Neural cell (in vitro differentiated cells): ENCODE results near the gene LMO2. TPM values are rescaled to one million over a fixed set of nuclear protein-coding genes. Genes with fewer than 3 reads are reported as not detected.

Experiments
- H2AFZ ChIP-seq: fragments of 200-600, 300-800 bp; sonication (generic), shearing (Covaris generic); 2 replicates; pipeline ENCODE4 v1.6.0; 2014; ENCODE audit warnings: low read depth, mild to moderate bottlenecking, antibody characterized with exemption, low read length, moderate library complexity
- H3F3A ChIP-seq: fragments of 200-600 bp; shearing (Covaris generic); 2 replicates; pipeline ENCODE4 v1.6.1; 2016; ENCODE audit warnings: mild to moderate bottlenecking, moderate library complexity, mixed read lengths, antibody characterized with exemption, low read length; ENCODE audit not compliant: insufficient read depth, poor library complexity, severe bottlenecking
- H3K27ac ChIP-seq: fragments of 200-600, 300-800 bp; sonication (generic), shearing (Covaris generic); 2 replicates; pipeline ENCODE4 v1.5.1; 2014; ENCODE audit warnings: mild to moderate bottlenecking, low read length, moderate library complexity
- H3K27me3 ChIP-seq: fragments of 300-800, 200-600 bp; sonication (generic), shearing (Covaris generic); 2 replicates; pipeline ENCODE4 v1.6.0; 2014; ENCODE audit warnings: mild to moderate bottlenecking, low read depth, low read length, moderate library complexity; ENCODE audit not compliant: insufficient read depth
- H3K36me3 ChIP-seq: fragments of 300-800, 200-600 bp; sonication (generic), shearing (Covaris generic); 2 replicates; pipeline ENCODE4 v1.5.1; 2014; ENCODE audit warnings: mild to moderate bottlenecking, antibody characterized with exemption, low read length, moderate library complexity; ENCODE audit not compliant: insufficient read depth
- H3K4me2 ChIP-seq: fragments of 300-800, 200-600 bp; sonication (generic), shearing (Covaris generic); 2 replicates; pipeline ENCODE4 v1.6.0; 2014; ENCODE audit warnings: mild to moderate bottlenecking, low read length
- H3K4me3 ChIP-seq: fragments of 300-800, 200-600 bp; sonication (generic), shearing (Covaris generic); 2 replicates; pipeline ENCODE4 v1.5.1; 2014; ENCODE audit warnings: mild to moderate bottlenecking, low read length, moderate library complexity
- H3K79me2 ChIP-seq: fragments of 200-600 bp; shearing (Covaris generic); replicated peaks from 2 replicates; pipeline ENCODE4 v1.6.0; 2014; ENCODE audit warnings: mild to moderate bottlenecking, low read length, moderate library complexity; ENCODE audit not compliant: insufficient read depth
- H3K9ac ChIP-seq: fragments of 300-800, 200-600 bp; sonication (generic), shearing (Covaris generic); 2 replicates; pipeline ENCODE4 v1.6.1; 2016; ENCODE audit warnings: mild to moderate bottlenecking, low read length, mixed read lengths
- H3K9me2 ChIP-seq: fragments of 200-600 bp; shearing (Covaris generic); 2 replicates; pipeline ENCODE4 v1.6.1; 2016; ENCODE audit warnings: mild to moderate bottlenecking, low read length, mixed read lengths; ENCODE audit not compliant: insufficient read depth
- H3K9me3 ChIP-seq: fragments of 200-600, 300-800 bp; sonication (generic), shearing (Covaris generic); 2 replicates; pipeline ENCODE4 v1.6.1; 2016; ENCODE audit warnings: mild to moderate bottlenecking, mixed run types, low read length, moderate library complexity, mixed read lengths
- H4K20me1 ChIP-seq: fragments of 200-600 bp; shearing (Covaris generic); 2 replicates; pipeline ENCODE4 v1.6.1; 2016; ENCODE audit warnings: mild to moderate bottlenecking, mixed run types; ENCODE audit not compliant: insufficient read depth
- EP300 ChIP-seq: fragments of 450-650 bp; conservative IDR thresholded peaks from 2 replicates; pipeline ENCODE4 v1.6.1; 2014; ENCODE audit warnings: antibody characterized with exemption, mild to moderate bottlenecking, moderate library complexity; ENCODE audit not compliant: poor library complexity, severe bottlenecking
- EZH2 ChIP-seq: fragments of 200-600, 300-800 bp; shearing (Covaris generic), sonication (generic); IDR thresholded peaks from 2 replicates; pipeline ENCODE4 v1.6.1; 2014; ENCODE audit warnings: antibody characterized with exemption, low read length, borderline replicate concordance, mild to moderate bottlenecking; ENCODE audit not compliant: insufficient read depth, poor library complexity, severe bottlenecking
- MXI1 ChIP-seq: fragments of 450-650 bp; conservative IDR thresholded peaks from 2 replicates; pipeline ENCODE4 v1.6.1; 2014; ENCODE audit warnings: antibody characterized with exemption, mild to moderate bottlenecking; ENCODE audit not compliant: poor library complexity, severe bottlenecking
- POLR2AphosphoS5 ChIP-seq: IDR thresholded peaks from 2 replicates; pipeline ENCODE4 v1.6.1; 2012
- RAD21 ChIP-seq: fragments of 450-650 bp; conservative IDR thresholded peaks from 2 replicates; pipeline ENCODE4 v1.6.1; 2014; ENCODE audit warnings: antibody characterized with exemption, mild to moderate bottlenecking, moderate library complexity
- SMC3 ChIP-seq: fragments of 450-650 bp; conservative IDR thresholded peaks from 2 replicates; pipeline ENCODE4 v1.6.1; 2014; ENCODE audit warnings: antibody characterized with exemption, mild to moderate bottlenecking, moderate library complexity; ENCODE audit not compliant: poor library complexity
- TAF1 ChIP-seq: IDR thresholded peaks from 2 replicates; pipeline ENCODE4 v1.6.1; 2012; ENCODE audit warnings: low read depth
- polyA minus RNA-seq: library from RNA; depleted of rRNA, polyadenylated mRNA; stranded (reverse); fragments of >200 nt; gene quantifications from 2 replicates; pipeline ENCODE4 v1.2.3, GENCODE V29; 2014
- polyA plus RNA-seq: library from polyadenylated mRNA; depleted of rRNA; stranded (reverse); fragments of >200 nt; gene quantifications from 2 replicates; pipeline ENCODE4 v1.2.3, GENCODE V29; 2014
- TF ChIP-seq, protein P1 (sequence below): fragments of 450-650 bp; IDR thresholded peaks from 2 replicates; pipeline ENCODE4 v1.5.1; 2014; ENCODE audit warnings: antibody characterized with exemption, mild to moderate bottlenecking, moderate library complexity; ENCODE audit not compliant: poor library complexity, severe bottlenecking
- TF ChIP-seq, protein P2 (sequence below): IDR thresholded peaks from 2 replicates; pipeline ENCODE4 v1.6.1; 2012; ENCODE audit warnings: borderline replicate concordance

The LMO2 gene
- 33.2 and 34.5 TPM in 2 replicates for polyA plus RNA-seq
- 16.8 and 22.3 TPM in 2 replicates for polyA minus RNA-seq

DNA sequence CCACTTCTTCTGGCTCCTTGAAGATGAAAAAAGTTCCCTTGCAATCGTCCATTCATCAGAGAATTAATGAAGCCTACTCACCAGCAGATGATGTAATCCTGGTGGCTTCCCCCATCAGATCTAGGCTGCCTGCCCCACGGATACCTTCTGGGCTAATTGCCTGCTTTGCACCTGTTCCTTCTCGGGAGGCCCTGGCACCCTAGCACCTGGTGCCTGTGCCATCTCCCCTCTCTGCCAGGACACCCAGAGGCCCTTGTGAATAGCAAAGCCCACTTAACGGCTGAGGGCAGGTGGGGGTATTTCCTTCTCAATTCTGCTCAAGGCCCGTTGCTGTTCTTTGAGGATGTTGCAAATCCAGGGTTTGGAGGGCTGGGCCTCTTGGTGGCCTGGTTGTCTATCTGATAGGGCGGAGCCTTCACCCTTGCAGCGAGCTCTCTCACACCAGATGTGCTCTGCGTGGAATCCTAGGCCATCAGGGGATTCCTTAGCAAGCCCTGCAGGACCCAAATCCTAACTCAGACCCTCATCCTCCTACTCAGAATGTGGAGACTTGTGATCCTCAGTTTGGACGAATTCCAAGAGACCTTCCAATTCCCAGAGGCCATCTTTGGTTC is at the start of gene LMO2:
Gene LMO2 (minus strand): TSS at position 363 of the 614 bp plus-strand sequence. CDS start 22,360 bp downstream, outside the sequence.
- Histone ChIP-seq H3K36me3 (no peaks in the 10 kb centered on the region), H3K9ac (no peak within 1 kb of the TSS), H3K27me3 (no peaks in the 10 kb centered on the region), H4K20me1 (no peaks in the 10 kb centered on the region), H3K4me3 (no peak within 1 kb of the TSS), H3F3A (no peaks in the 10 kb centered on the region), H2AFZ (no peak within 1 kb of the TSS), H3K79me2 (no peaks in the 10 kb centered on the region), H3K27ac (no peak within 1 kb of the TSS), H3K9me2 (no peaks in the 10 kb centered on the region), H3K9me3 (no peaks in the 10 kb centered on the region), H3K4me2 (no peak within 1 kb of the TSS)
- no peak for TF ChIP-seq MXI1
- TF ChIP-seq POLR2AphosphoS5: no peak
- TF ChIP-seq, protein P1, sequence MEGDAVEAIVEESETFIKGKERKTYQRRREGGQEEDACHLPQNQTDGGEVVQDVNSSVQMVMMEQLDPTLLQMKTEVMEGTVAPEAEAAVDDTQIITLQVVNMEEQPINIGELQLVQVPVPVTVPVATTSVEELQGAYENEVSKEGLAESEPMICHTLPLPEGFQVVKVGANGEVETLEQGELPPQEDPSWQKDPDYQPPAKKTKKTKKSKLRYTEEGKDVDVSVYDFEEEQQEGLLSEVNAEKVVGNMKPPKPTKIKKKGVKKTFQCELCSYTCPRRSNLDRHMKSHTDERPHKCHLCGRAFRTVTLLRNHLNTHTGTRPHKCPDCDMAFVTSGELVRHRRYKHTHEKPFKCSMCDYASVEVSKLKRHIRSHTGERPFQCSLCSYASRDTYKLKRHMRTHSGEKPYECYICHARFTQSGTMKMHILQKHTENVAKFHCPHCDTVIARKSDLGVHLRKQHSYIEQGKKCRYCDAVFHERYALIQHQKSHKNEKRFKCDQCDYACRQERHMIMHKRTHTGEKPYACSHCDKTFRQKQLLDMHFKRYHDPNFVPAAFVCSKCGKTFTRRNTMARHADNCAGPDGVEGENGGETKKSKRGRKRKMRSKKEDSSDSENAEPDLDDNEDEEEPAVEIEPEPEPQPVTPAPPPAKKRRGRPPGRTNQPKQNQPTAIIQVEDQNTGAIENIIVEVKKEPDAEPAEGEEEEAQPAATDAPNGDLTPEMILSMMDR: no peak
- TF ChIP-seq EZH2: no peak
- no peak for TF ChIP-seq TAF1
- no peak for TF ChIP-seq EP300
- no peak for TF ChIP-seq RAD21
- TF ChIP-seq, protein P2, sequence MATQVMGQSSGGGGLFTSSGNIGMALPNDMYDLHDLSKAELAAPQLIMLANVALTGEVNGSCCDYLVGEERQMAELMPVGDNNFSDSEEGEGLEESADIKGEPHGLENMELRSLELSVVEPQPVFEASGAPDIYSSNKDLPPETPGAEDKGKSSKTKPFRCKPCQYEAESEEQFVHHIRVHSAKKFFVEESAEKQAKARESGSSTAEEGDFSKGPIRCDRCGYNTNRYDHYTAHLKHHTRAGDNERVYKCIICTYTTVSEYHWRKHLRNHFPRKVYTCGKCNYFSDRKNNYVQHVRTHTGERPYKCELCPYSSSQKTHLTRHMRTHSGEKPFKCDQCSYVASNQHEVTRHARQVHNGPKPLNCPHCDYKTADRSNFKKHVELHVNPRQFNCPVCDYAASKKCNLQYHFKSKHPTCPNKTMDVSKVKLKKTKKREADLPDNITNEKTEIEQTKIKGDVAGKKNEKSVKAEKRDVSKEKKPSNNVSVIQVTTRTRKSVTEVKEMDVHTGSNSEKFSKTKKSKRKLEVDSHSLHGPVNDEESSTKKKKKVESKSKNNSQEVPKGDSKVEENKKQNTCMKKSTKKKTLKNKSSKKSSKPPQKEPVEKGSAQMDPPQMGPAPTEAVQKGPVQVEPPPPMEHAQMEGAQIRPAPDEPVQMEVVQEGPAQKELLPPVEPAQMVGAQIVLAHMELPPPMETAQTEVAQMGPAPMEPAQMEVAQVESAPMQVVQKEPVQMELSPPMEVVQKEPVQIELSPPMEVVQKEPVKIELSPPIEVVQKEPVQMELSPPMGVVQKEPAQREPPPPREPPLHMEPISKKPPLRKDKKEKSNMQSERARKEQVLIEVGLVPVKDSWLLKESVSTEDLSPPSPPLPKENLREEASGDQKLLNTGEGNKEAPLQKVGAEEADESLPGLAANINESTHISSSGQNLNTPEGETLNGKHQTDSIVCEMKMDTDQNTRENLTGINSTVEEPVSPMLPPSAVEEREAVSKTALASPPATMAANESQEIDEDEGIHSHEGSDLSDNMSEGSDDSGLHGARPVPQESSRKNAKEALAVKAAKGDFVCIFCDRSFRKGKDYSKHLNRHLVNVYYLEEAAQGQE: no peak
- no peak for TF ChIP-seq SMC3

DNA sequence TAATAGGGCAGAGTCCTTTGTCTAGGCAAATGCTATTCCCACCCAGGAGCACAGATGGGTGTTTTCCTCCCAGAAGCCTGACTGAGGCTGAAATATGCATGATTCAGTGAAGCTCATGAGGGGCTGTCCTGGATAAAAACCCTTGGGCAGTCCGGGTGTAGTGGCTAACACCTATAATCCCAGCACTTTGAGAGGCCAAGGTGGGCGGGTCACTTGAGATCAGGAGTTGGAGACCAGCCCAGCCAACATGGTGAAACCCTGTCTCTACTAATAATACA is 48.6 kb upstream of the LMO2 start:
- no peak overlapping the region for H3K4me2 ChIP-seq

More for the DNA sequence above, 48.6 kb upstream of the LMO2 start:
- H3F3A ChIP-seq: no peaks in the 10 kb centered on the region
- H3K9ac ChIP-seq: no peak overlapping the region
- H3K4me3 ChIP-seq: no peak overlapping the region
- H3K9me3 ChIP-seq: no peaks in the 10 kb centered on the region
- no peaks in the 10 kb centered on the region for H4K20me1 ChIP-seq
- no peak overlapping the region for H3K27ac ChIP-seq
- H3K79me2 ChIP-seq: no peaks in the 10 kb centered on the region
- no peaks in the 10 kb centered on the region for H3K36me3 ChIP-seq
- TF ChIP-seq POLR2AphosphoS5 (no peak), TAF1 (no peak), EZH2 (no peak), RAD21 (no peak), EP300 (no peak), SMC3 (no peak), MXI1 (no peak)
- TF ChIP-seq, protein P2: no peak
- TF ChIP-seq, protein P1: no peak
- no peak overlapping the region for H2AFZ ChIP-seq
- H3K9me2 ChIP-seq: no peaks in the 10 kb centered on the region
- no peaks in the 10 kb centered on the region for H3K27me3 ChIP-seq
